Kidney epithelial cell (primary cell): Measurements from ENCODE around the gene SLC25A43. TPM values are rescaled to one million over a fixed set of nuclear protein-coding genes. Genes with fewer than 3 reads are reported as not detected.

Source experiments
- DNase-seq: peaks from one replicate; pipeline ENCODE4 v3.0.0-alpha.2; 2010; ENCODE audit warnings: low read depth
- H3K27me3 ChIP-seq: 2 replicates; pipeline ENCODE4 v1.6.0; 2011; ENCODE audit warnings: low read length; ENCODE audit not compliant: control insufficient read depth, insufficient read depth
- H3K36me3 ChIP-seq: 2 replicates; pipeline ENCODE4 v1.5.1; 2011; ENCODE audit warnings: low read length; ENCODE audit not compliant: control insufficient read depth, insufficient read depth
- H3K4me3 ChIP-seq: 2 replicates; pipeline ENCODE4 v1.5.1; 2011; ENCODE audit warnings: low read depth, mild to moderate bottlenecking, control low read depth, low read length
- CTCF ChIP-seq: IDR thresholded peaks from 2 replicates; pipeline ENCODE4 v1.5.1; 2011; ENCODE audit warnings: mild to moderate bottlenecking, moderate library complexity, low read length, control low read depth, inconsistent platforms; ENCODE audit not compliant: insufficient read depth, poor library complexity, severe bottlenecking
- total RNA-seq: library from RNA; depleted of rRNA; stranded (reverse); fragments of >200 nt; gene quantifications from 2 replicates; pipeline ENCODE4 v1.2.3, GENCODE V29; 2015

SLC25A43 gene
- total RNA-seq, 1 donor from 2014 or later = 9.8 TPM

- TF ChIP-seq CTCF = no peak
- Histone ChIP-seq H3K36me3 (no peaks in the 10 kb centered on the region), H3K4me3 (no peak overlapping the region), H3K27me3 (no peaks in the 10 kb centered on the region)
- DNase-seq = no peak
Measured at GRCh38 chrX:119417376-119417775, 18.2 kb downstream of the SLC25A43 start.

GRCh38 chrX:119417842-119418241, 18.7 kb downstream of the SLC25A43 start:
- no peak overlapping the region for H3K4me3 ChIP-seq
- peak; percentile 15 for TF ChIP-seq CTCF
- no peak for DNase-seq
- H3K27me3 ChIP-seq = no peaks in the 10 kb centered on the region
- no peaks in the 10 kb centered on the region for H3K36me3 ChIP-seq

GRCh38 chrX:119419146-119419545, 20.0 kb downstream of the SLC25A43 start:
- Histone ChIP-seq H3K27me3 (no peaks in the 10 kb centered on the region), H3K36me3 (no peaks in the 10 kb centered on the region), H3K4me3 (no peak overlapping the region)
- TF ChIP-seq CTCF = no peak
- no peak for DNase-seq

GRCh38 chrX:119419898-119420297, 20.8 kb downstream of the SLC25A43 start:
- no peak for DNase-seq
- Histone ChIP-seq H3K27me3 (no peaks in the 10 kb centered on the region), H3K4me3 (no peak overlapping the region), H3K36me3 (no peaks in the 10 kb centered on the region)
- TF ChIP-seq CTCF = no peak

- DNase-seq = no peak
- no peaks in the 10 kb centered on the region for H3K27me3 ChIP-seq
- H3K4me3 ChIP-seq = no peak overlapping the region
- no peaks in the 10 kb centered on the region for H3K36me3 ChIP-seq
- no peak for TF ChIP-seq CTCF
Measured at GRCh38 chrX:119421016-119421705, 22.0 kb downstream of the SLC25A43 start.

- no peak for TF ChIP-seq CTCF
- Histone ChIP-seq H3K4me3 (no peak overlapping the region), H3K36me3 (no peaks in the 10 kb centered on the region), H3K27me3 (no peaks in the 10 kb centered on the region)
- DNase-seq = no peak
Measured at GRCh38 chrX:119423631-119424030, 24.5 kb downstream of the SLC25A43 start.
